ENCODE data around the gene MMP2.

The MMP2 gene

GRCh38 chr16:55437625-55438024 is 41.4 kb upstream of the MMP2 start (continued):
- no peak for TF ChIP-seq ZBTB44 (tag by site-specific recombination; IDR thresholded peaks at IDR 0.05)
- no peak for TF ChIP-seq ZNF221 (tag by site-specific recombination; IDR thresholded peaks at IDR 0.05; ENCODE audit: borderline replicate concordance)
- TF ChIP-seq ZSCAN30 (tag by site-specific recombination; IDR thresholded peaks at IDR 0.05) = no peak
- TF ChIP-seq ZNF654 (tag by site-specific recombination; IDR thresholded peaks at IDR 0.05; ENCODE audit: low read depth) = no peak
- no peak for TF ChIP-seq ZNF580 (tag by site-specific recombination; IDR thresholded peaks at IDR 0.05)
- no peak for TF ChIP-seq ELK4 (IDR thresholded peaks at IDR 0.05; ENCODE audit: borderline replicate concordance, low read depth, low read length)
- no peak for TF ChIP-seq ZNF114 (tag by site-specific recombination; IDR thresholded peaks at IDR 0.05)
- no peak for TF ChIP-seq KLF17 (tag by site-specific recombination; IDR thresholded peaks at IDR 0.05)

- no peak for TF ChIP-seq ZSCAN4 (tag by site-specific recombination; IDR thresholded peaks at IDR 0.05)
- TF ChIP-seq ZNF157 (tag by site-specific recombination; IDR thresholded peaks at IDR 0.05) = no peak
- no peak for TF ChIP-seq OVOL3 (tag by site-specific recombination; IDR thresholded peaks at IDR 0.05)
- no peak for TF ChIP-seq MZF1 (tag by site-specific recombination; IDR thresholded peaks at IDR 0.05; ENCODE audit: borderline replicate concordance)
- TF ChIP-seq ZNF366 (tag by site-specific recombination; conservative IDR thresholded peaks at IDR 0.05) = no peak
- TF ChIP-seq ZNF341 (tag by site-specific recombination; IDR thresholded peaks at IDR 0.05; ENCODE audit: low read depth) = no peak
- no peak for TF ChIP-seq ZNF473 (tag by site-specific recombination; IDR thresholded peaks at IDR 0.05)
- no peak for TF ChIP-seq ZNF426 (tag by site-specific recombination; IDR thresholded peaks at IDR 0.05)
- TF ChIP-seq HOXD13 (CRISPR knock-in tag; IDR thresholded peaks at IDR 0.05; ENCODE audit: borderline replicate concordance) = no peak
- TF ChIP-seq ZNF843 (tag by site-specific recombination; IDR thresholded peaks at IDR 0.05) = no peak
- ChIA-PET POLR2A (no interaction called here), CTCF (no interaction called here)
- no peak overlapping the region for H3K27ac ChIP-seq (ENCODE audit: extremely low read depth, low read depth, low read length)
- H3K4me3 ChIP-seq (ENCODE audit: low read depth, low read length) = no peak overlapping the region
- H3K9me3 ChIP-seq (ENCODE audit: control insufficient read depth, insufficient read depth, low read depth, low read length) = no peaks in the 10 kb centered on the region
- no peaks in the 10 kb centered on the region for H3K36me3 ChIP-seq (ENCODE audit: control insufficient read depth in 2 of 2, insufficient read depth in 1 of 2, low read length in 2 of 2)
- no peaks in the 10 kb centered on the region for H3K4me1 ChIP-seq (ENCODE audit: control insufficient read depth, insufficient read depth, low read length)
Measured at GRCh38 chr16:55438281-55438680, 40.7 kb upstream of the MMP2 start.

GRCh38 chr16:55439101-55439690 is 39.8 kb upstream of the MMP2 start:
- H3K9me3 ChIP-seq (ENCODE audit: control insufficient read depth, insufficient read depth, low read depth, low read length) = no peaks in the 10 kb centered on the region
- no peak overlapping the region for H3K4me3 ChIP-seq (ENCODE audit: low read depth, low read length)
- H3K27ac ChIP-seq (ENCODE audit: extremely low read depth, low read depth, low read length) = no peak overlapping the region
- TF ChIP-seq ZNF24 (tag by site-specific recombination; IDR thresholded peaks at IDR 0.05) = no peak
- ChIA-PET POLR2A (no interaction called here), CTCF (interaction anchor here (0.7 kb wide), 2 partner anchors 16 to 103 kb away, joined by 4 read pairs; no protein-coding TSS in a partner anchor)
- H3K4me1 ChIP-seq (ENCODE audit: control insufficient read depth, insufficient read depth, low read length) = no peaks in the 10 kb centered on the region
- H3K36me3 ChIP-seq (ENCODE audit: control insufficient read depth in 2 of 2, insufficient read depth in 1 of 2, low read length in 2 of 2) = no peaks in the 10 kb centered on the region

Measured in HEK293 (cell line).